ENCODE measurements around the gene FOXI1.
"Not testable (repeated sequence)": the region's sequence is repeated elsewhere in the genome, so short reads cannot be mapped to it uniquely, and the experiment has no call there.

FOXI1 gene

GRCh38 chr5:170092455-170093101 lies 13.1 kb upstream of the FOXI1 start:
- DNase-seq (ENCODE audit: low read depth), result no peak

- DNase-seq (ENCODE audit: low read depth), result not testable (repeated sequence)
These were observed 11.4 kb upstream of the FOXI1 start for GRCh38 chr5:170094329-170094728.

GRCh38 chr5:170095646-170096045 lies 10.1 kb upstream of the FOXI1 start:
- DNase-seq (ENCODE audit: low read depth), result no peak

GRCh38 chr5:170097934-170098333 lies 7.8 kb upstream of the FOXI1 start:
- DNase-seq (ENCODE audit: low read depth), result no peak

GRCh38 chr5:170100066-170100943 lies 5.4 kb upstream of the FOXI1 start:
- DNase-seq (ENCODE audit: low read depth), result peak; percentile 56

- DNase-seq (ENCODE audit: low read depth), result no peak
These were observed 2.2 kb upstream of the FOXI1 start for GRCh38 chr5:170103447-170103846.

GRCh38 chr5:170104299-170104698 lies 1.4 kb upstream of the FOXI1 start:
- no peak for DNase-seq (ENCODE audit: low read depth)

- DNase-seq (ENCODE audit: low read depth), result no peak
These were observed 987 bp upstream of the FOXI1 start for GRCh38 chr5:170104710-170105109.

GRCh38 chr5:170107674-170108073 lies 2.0 kb downstream of the FOXI1 start:
- no peak for DNase-seq (ENCODE audit: low read depth)

GRCh38 chr5:170108266-170108785 lies 2.6 kb downstream of the FOXI1 start:
- no peak for DNase-seq (ENCODE audit: low read depth)

GRCh38 chr5:170109059-170110031 lies 3.6 kb downstream of the FOXI1 start:
- DNase-seq (ENCODE audit: low read depth), result no peak

GRCh38 chr5:170110403-170111087 lies 4.8 kb downstream of the FOXI1 start:
- no peak for DNase-seq (ENCODE audit: low read depth)

- no peak for DNase-seq (ENCODE audit: low read depth)
These were observed 5.5 kb downstream of the FOXI1 start for GRCh38 chr5:170111088-170111785.

- no peak for DNase-seq (ENCODE audit: low read depth)
These were observed 7.3 kb downstream of the FOXI1 start for GRCh38 chr5:170112876-170113521.

- DNase-seq (ENCODE audit: low read depth), result no peak
These were observed 7.8 kb downstream of the FOXI1 start for GRCh38 chr5:170113522-170113900.

- no peak for DNase-seq (ENCODE audit: low read depth)
These were observed 8.6 kb downstream of the FOXI1 start for GRCh38 chr5:170114271-170114670.

GRCh38 chr5:170115925-170116324 lies 10.2 kb downstream of the FOXI1 start:
- no peak for DNase-seq (ENCODE audit: low read depth)

GRCh38 chr5:170117736-170118135 lies 12.0 kb downstream of the FOXI1 start:
- no peak for DNase-seq (ENCODE audit: low read depth)

GRCh38 chr5:170120576-170120975 lies 14.9 kb downstream of the FOXI1 start:
- DNase-seq (ENCODE audit: low read depth), result peak; percentile 95

- peak; percentile 49 for DNase-seq (ENCODE audit: low read depth)
These were observed 15.6 kb downstream of the FOXI1 start for GRCh38 chr5:170121321-170121720.

Measured in stromal cell of bone marrow (primary cell).